Stimulated activated CD4-positive, alpha-beta T cell treated with anti-CD3 and anti-CD28 coated beads, TNF-alpha, amount 100 ng/mL, for 48 hours (primary cell): ENCODE results near the gene RRAGC.
A peak's percentile ranks its signal among the peaks of the same experiment; 100 is the strongest.
"Not testable (repeated sequence)": the region's sequence is repeated elsewhere in the genome, so short reads cannot be mapped to it uniquely, and the experiment has no call there.

Experiments used
- DNase-seq, 3 donors: peaks; one replicate each; pipeline ENCODE4 v3.0.0-alpha.2; 2020; ENCODE audit warnings: low read depth in 3 of 3

RRAGC gene

GRCh38 chr1:38858833-38859560 lies 575 bp downstream of the RRAGC start:
- DNase-seq = peak; percentile 29 to 37 (median 32)

- DNase-seq = no peak
Observed at GRCh38 chr1:38852780-38853179, 6.8 kb downstream of the RRAGC start.

GRCh38 chr1:38848071-38848470 lies 11.5 kb downstream of the RRAGC start:
- DNase-seq = no peak

GRCh38 chr1:38846210-38846609 lies 13.4 kb downstream of the RRAGC start:
- DNase-seq = no peak

- not testable (repeated sequence) for DNase-seq
Observed at GRCh38 chr1:38845088-38845487, 14.5 kb downstream of the RRAGC start.

GRCh38 chr1:38840281-38840680 lies 19.3 kb downstream of the RRAGC start:
- no peak for DNase-seq

- no peak for DNase-seq
Observed at GRCh38 chr1:38839363-38839762, 20.2 kb downstream of the RRAGC start.

- DNase-seq = not testable (repeated sequence)
Observed at GRCh38 chr1:38836316-38836715, 23.3 kb downstream of the RRAGC start.

- peak in 1 of 3 donors; percentile 50 for DNase-seq
Observed at GRCh38 chr1:38834937-38835827, 24.4 kb downstream of the RRAGC start.

- no peak for DNase-seq
Observed at GRCh38 chr1:38834221-38834782, 25.3 kb downstream of the RRAGC start.

GRCh38 chr1:38833146-38833545 lies 26.4 kb downstream of the RRAGC start:
- DNase-seq = no peak

- no peak for DNase-seq
Observed at GRCh38 chr1:38832370-38832734, 27.2 kb downstream of the RRAGC start.

- DNase-seq = no peak
Observed at GRCh38 chr1:38831731-38832369, 27.7 kb downstream of the RRAGC start.

GRCh38 chr1:38829368-38829767 lies 30.2 kb downstream of the RRAGC start:
- DNase-seq = no peak

- no peak for DNase-seq
Observed at GRCh38 chr1:38827318-38827717, 32.3 kb downstream of the RRAGC start.

- no peak for DNase-seq
Observed at GRCh38 chr1:38826886-38827285, 32.7 kb downstream of the RRAGC start.

- DNase-seq = no peak
Observed at GRCh38 chr1:38826262-38826661, 33.3 kb downstream of the RRAGC start.

GRCh38 chr1:38820860-38821259 lies 38.7 kb downstream of the RRAGC start:
- DNase-seq = no peak

GRCh38 chr1:38819516-38819915 lies 40.1 kb downstream of the RRAGC start:
- DNase-seq = no peak

GRCh38 chr1:38819040-38819439 lies 40.5 kb downstream of the RRAGC start:
- DNase-seq = no peak

GRCh38 chr1:38818175-38818976 lies 41.2 kb downstream of the RRAGC start:
- DNase-seq = peak in 2 of 3 donors; percentile 23 to 49
